GM19193 (cell line): ENCODE results near the gene TMCO5A.

Experiments used
- POLR2A ChIP-seq: IDR thresholded peaks from 4 replicates; pipeline ENCODE4 v1.6.1; 2011; ENCODE audit not compliant: insufficient read depth, insufficient read length; ENCODE audit errors: extremely low read depth

The TMCO5A gene

GRCh38 chr15:37940876-37941275, 6.4 kb downstream of the TMCO5A start:
- TF ChIP-seq POLR2A, result no peak

- no peak for TF ChIP-seq POLR2A
Observed at GRCh38 chr15:37941779-37942178, 7.3 kb downstream of the TMCO5A start.

- TF ChIP-seq POLR2A, result no peak
Observed at GRCh38 chr15:37951999-37952398, 17.6 kb downstream of the TMCO5A start.

- no peak for TF ChIP-seq POLR2A
Observed at GRCh38 chr15:37967788-37968187, 33.3 kb downstream of the TMCO5A start.

GRCh38 chr15:37973856-37974255, 39.4 kb downstream of the TMCO5A start:
- TF ChIP-seq POLR2A, result no peak

- no peak for TF ChIP-seq POLR2A
Observed at GRCh38 chr15:37978231-37978630, 43.8 kb downstream of the TMCO5A start.

- TF ChIP-seq POLR2A, result no peak
Observed at GRCh38 chr15:37979671-37980409, 45.4 kb downstream of the TMCO5A start.

GRCh38 chr15:37981201-37981600, 46.8 kb downstream of the TMCO5A start:
- TF ChIP-seq POLR2A, result no peak

GRCh38 chr15:37981775-37982174, 47.3 kb downstream of the TMCO5A start:
- TF ChIP-seq POLR2A, result no peak

- no peak for TF ChIP-seq POLR2A
Observed at GRCh38 chr15:37984368-37984767, 49.9 kb downstream of the TMCO5A start.

GRCh38 chr15:37995461-37996347, 61.3 kb downstream of the TMCO5A start:
- no peak for TF ChIP-seq POLR2A
